Loucy (cell line): ENCODE measurements around the gene LY6G6F.

Experiments
- H2AFZ ChIP-seq: fragments of 200-600 bp; sonication (generic); 2 replicates; pipeline ENCODE4 v1.6.0; 2016; ENCODE audit warnings: antibody characterized with exemption, mild to moderate bottlenecking, low read length, moderate library complexity
- H3F3A ChIP-seq: fragments of 200-600 bp; 2 replicates; pipeline ENCODE4 v1.6.0; 2016; ENCODE audit warnings: antibody characterized with exemption, low read depth, mild to moderate bottlenecking
- H3K27me3 ChIP-seq: fragments of 200-600 bp; sonication (generic); 2 replicates; pipeline ENCODE4 v1.6.1; 2014; ENCODE audit warnings: low read length, mild to moderate bottlenecking; ENCODE audit not compliant: insufficient read depth, poor library complexity, severe bottlenecking
- H3K36me3 ChIP-seq: fragments of 200-600 bp; sonication (generic); 2 replicates; pipeline ENCODE4 v1.6.1; 2016; ENCODE audit warnings: low read length; ENCODE audit not compliant: insufficient read depth
- H3K4me1 ChIP-seq: fragments of 200-600 bp; sonication (generic); 2 replicates; pipeline ENCODE4 v1.5.1; 2014; ENCODE audit warnings: low read length, mild to moderate bottlenecking; ENCODE audit not compliant: insufficient read depth, poor library complexity, severe bottlenecking
- H3K4me2 ChIP-seq: fragments of 200-600 bp; sonication (generic); 2 replicates; pipeline ENCODE4 v1.6.0; 2014; ENCODE audit warnings: antibody characterized with exemption, low read length, low read depth, mild to moderate bottlenecking; ENCODE audit not compliant: poor library complexity, severe bottlenecking
- H3K4me3 ChIP-seq: fragments of 200-600 bp; sonication (generic); 2 replicates; pipeline ENCODE4 v1.5.1; 2014; ENCODE audit warnings: low read length, mild to moderate bottlenecking, mixed read lengths; ENCODE audit not compliant: poor library complexity, severe bottlenecking
- H3K79me2 ChIP-seq: fragments of 200-600 bp; sonication (generic); 2 replicates; pipeline ENCODE4 v1.6.1; 2014; ENCODE audit warnings: low read length; ENCODE audit not compliant: insufficient read depth
- H3K9ac ChIP-seq: fragments of 200-600 bp; sonication (generic); 2 replicates; pipeline ENCODE4 v1.6.0; 2014; ENCODE audit warnings: mild to moderate bottlenecking, low read depth, low read length, moderate library complexity; ENCODE audit not compliant: poor library complexity, severe bottlenecking
- H3K9me2 ChIP-seq: fragments of 200-600 bp; sonication (generic); replicated peaks from 2 replicates; pipeline ENCODE4 v1.6.1; 2016; ENCODE audit warnings: low read depth, low read length, mixed read lengths
- H3K9me3 ChIP-seq: fragments of 200-600 bp; sonication (generic); 2 replicates; pipeline ENCODE4 v1.6.1; 2014; ENCODE audit warnings: mild to moderate bottlenecking, antibody characterized with exemption, low read length, low read depth; ENCODE audit not compliant: insufficient read depth
- H4K20me1 ChIP-seq: fragments of 200-600 bp; sonication (generic); 2 replicates; pipeline ENCODE4 v1.6.0; 2014; ENCODE audit warnings: antibody characterized with exemption, low read length, mild to moderate bottlenecking; ENCODE audit not compliant: insufficient read depth, poor library complexity, severe bottlenecking
- EZH2phosphoT487 ChIP-seq: fragments of 200-600 bp; IDR thresholded peaks from 2 replicates; pipeline ENCODE4 v1.6.1; 2018; ENCODE audit warnings: antibody characterized with exemption, mild to moderate bottlenecking, moderate library complexity, borderline replicate concordance
- TF ChIP-seq, protein P1 (sequence below): fragments of 200-600 bp; sonication (generic); conservative IDR thresholded peaks from 2 replicates; pipeline ENCODE4 v1.5.1; 2014; ENCODE audit warnings: mild to moderate bottlenecking, antibody characterized with exemption, low read length

LY6G6F gene

DNA sequence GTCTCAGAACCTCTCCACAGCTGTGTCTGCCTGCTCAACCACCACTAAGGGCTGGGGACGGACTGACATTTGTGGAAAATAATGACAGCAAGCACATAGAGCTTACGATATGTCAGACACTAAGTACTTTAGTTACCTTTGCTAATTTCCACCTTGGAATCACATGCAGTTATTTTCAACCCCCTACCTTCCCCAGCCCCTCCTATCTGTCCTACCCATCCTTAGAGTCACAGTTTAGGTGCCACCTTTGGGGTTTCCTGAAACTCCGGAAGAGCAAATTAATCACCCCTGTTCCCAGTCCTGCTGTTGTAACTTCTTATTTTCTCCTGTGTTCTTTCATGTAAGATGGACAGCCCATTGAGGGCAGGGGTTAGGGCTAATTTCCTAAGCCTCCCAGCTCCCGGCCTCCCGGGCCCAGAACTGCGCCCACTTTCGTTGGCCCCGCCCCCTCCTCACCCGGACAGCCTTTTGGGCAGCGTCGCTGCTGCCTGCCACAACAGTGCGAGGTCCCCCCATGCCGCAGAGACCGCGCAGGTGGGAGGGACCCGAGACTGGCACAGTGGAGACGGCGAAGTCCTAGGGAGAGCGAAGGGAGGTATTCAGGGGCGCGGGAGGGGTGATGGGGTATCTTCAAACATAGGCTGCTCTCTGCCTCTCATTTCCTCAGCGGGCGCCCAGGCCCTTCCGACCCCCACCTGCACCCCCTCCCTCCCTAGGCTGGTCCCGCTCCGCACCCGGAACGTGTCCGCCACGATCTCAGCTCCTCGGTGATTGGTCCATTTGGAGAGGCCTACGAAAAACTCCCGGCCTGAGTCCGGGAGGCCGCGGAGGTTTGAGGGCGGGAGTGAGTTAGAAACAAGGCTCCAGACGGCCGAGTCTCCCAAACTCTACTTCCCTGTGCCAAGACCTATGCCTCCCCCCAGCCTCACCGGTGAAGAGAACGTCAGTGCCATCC is 21.3 kb downstream of the LY6G6F start:
- Histone ChIP-seq H4K20me1 (peaks cover 27% of the 10 kb centered on the region), H3K4me3 (peak overlapping the region; percentile 94), H3F3A (peaks cover 15% of the 10 kb centered on the region; the same call in 1 of the 2 replicates), H3K9ac (peak overlapping the region; percentile 89), H3K9me2 (no peaks in the 10 kb centered on the region), H3K36me3 (peaks cover 29% of the 10 kb centered on the region), H3K27me3 (no peaks in the 10 kb centered on the region), H3K4me1 (peaks cover 52% of the 10 kb centered on the region), H2AFZ (no peak overlapping the region), H3K9me3 (no peaks in the 10 kb centered on the region), H3K4me2 (peak overlapping the region; percentile 85), H3K79me2 (peaks cover 56% of the 10 kb centered on the region)
- no peak for TF ChIP-seq EZH2phosphoT487
- TF ChIP-seq, protein P1, sequence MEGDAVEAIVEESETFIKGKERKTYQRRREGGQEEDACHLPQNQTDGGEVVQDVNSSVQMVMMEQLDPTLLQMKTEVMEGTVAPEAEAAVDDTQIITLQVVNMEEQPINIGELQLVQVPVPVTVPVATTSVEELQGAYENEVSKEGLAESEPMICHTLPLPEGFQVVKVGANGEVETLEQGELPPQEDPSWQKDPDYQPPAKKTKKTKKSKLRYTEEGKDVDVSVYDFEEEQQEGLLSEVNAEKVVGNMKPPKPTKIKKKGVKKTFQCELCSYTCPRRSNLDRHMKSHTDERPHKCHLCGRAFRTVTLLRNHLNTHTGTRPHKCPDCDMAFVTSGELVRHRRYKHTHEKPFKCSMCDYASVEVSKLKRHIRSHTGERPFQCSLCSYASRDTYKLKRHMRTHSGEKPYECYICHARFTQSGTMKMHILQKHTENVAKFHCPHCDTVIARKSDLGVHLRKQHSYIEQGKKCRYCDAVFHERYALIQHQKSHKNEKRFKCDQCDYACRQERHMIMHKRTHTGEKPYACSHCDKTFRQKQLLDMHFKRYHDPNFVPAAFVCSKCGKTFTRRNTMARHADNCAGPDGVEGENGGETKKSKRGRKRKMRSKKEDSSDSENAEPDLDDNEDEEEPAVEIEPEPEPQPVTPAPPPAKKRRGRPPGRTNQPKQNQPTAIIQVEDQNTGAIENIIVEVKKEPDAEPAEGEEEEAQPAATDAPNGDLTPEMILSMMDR: no peak

DNA sequence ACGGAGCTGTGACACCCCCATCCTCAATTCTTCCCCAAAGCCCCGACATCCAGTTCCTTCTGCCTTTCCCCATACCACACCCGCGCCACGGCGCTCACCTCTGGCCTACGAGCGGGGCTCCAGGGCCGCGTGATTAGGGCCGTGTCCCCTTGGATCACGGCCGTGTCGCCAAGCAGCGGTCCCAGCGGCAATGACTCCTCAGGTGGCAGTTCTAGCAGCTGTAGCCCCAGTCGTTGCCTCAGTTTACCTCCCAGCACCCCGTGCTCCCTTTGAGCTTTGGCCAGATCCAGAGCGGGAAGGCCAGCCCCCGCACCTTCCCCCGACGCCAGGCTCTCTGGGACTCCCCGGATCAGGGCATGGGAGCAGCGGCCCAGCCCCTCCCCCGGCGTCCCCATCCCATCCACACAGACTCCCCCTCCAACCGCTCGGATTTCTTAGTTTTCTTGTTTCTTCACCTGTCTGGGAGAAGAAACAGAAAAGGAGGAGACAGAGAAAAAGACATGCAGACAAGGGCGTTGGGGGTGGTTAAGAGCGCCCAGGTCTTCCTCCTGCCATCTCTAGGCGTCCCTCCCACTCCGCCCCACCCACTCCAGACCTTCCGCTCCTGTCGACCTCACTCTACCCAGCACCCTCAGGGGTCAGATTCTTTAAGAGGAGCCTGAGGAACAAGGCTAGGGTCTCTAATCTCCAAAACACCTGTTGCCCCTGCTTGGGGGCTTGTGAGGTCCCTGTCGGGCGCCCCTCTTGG is 22.3 kb downstream of the LY6G6F start, which contains the start of gene DDAH2:
Gene DDAH2, minus strand, starts transcription at position 533 of the 748 bp plus-strand sequence. Its CDS starts 138 bp downstream, at position 395.
- peaks cover 65% of the 10 kb centered on the region for H3K79me2 ChIP-seq
- H2AFZ ChIP-seq: peak within 1 kb of the TSS; percentile 45; the same call in 1 of the 2 replicates
- TF ChIP-seq, protein P1: no peak
- TF ChIP-seq EZH2phosphoT487: no peak
- H3K9me3 ChIP-seq: no peaks in the 10 kb centered on the region
- peaks cover 17% of the 10 kb centered on the region; the same call in 1 of the 2 replicates for H3F3A ChIP-seq
- H3K4me3 ChIP-seq: peak within 1 kb of the TSS; percentile 94
- H3K9me2 ChIP-seq: no peaks in the 10 kb centered on the region
- no peaks in the 10 kb centered on the region for H3K27me3 ChIP-seq
- H3K4me1 ChIP-seq: peaks cover 58% of the 10 kb centered on the region
- peaks cover 38% of the 10 kb centered on the region for H3K36me3 ChIP-seq
- peaks cover 36% of the 10 kb centered on the region for H4K20me1 ChIP-seq
- H3K4me2 ChIP-seq: peak within 1 kb of the TSS; percentile 85
- peak within 1 kb of the TSS; percentile 89 for H3K9ac ChIP-seq

DNA sequence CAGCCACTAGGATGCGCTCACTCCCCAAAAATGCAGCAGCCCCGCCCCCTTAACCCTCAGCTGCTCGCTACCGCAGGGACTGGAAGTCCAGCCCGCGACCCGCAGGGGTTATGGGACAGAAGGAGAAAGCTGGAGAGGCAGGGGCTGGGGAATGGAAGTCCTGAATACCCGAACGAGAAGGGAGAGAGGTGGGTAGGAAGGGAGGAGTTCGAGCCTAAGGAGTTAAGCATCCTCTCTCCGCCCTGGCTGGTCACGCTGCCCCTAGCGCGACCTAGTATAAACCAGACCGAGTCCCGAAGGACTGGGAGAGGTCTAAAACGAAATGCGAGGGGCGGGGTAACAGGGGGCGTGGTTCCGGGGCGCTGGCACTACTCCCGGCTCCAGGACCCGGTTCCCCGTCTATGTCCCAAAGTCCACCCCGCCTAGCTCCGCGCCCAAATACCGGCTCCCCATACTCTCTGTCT is 22.9 kb downstream of the LY6G6F start:
- H3F3A ChIP-seq: peaks cover 17% of the 10 kb centered on the region; the same call in 1 of the 2 replicates
- peaks cover 71% of the 10 kb centered on the region for H3K79me2 ChIP-seq
- H4K20me1 ChIP-seq: peaks cover 42% of the 10 kb centered on the region
- peak overlapping the region; percentile 89 for H3K9ac ChIP-seq
- H2AFZ ChIP-seq: peak overlapping the region; percentile 45; the same call in 1 of the 2 replicates
- H3K4me2 ChIP-seq: peak overlapping the region; percentile 85
- TF ChIP-seq, protein P1: peak; percentile 96
- no peak for TF ChIP-seq EZH2phosphoT487
- no peaks in the 10 kb centered on the region for H3K27me3 ChIP-seq
- no peaks in the 10 kb centered on the region for H3K9me3 ChIP-seq
- H3K4me3 ChIP-seq: peak overlapping the region; percentile 94
- peaks cover 41% of the 10 kb centered on the region for H3K36me3 ChIP-seq
- H3K4me1 ChIP-seq: peaks cover 64% of the 10 kb centered on the region
- H3K9me2 ChIP-seq: no peaks in the 10 kb centered on the region
